ENCODE data around the gene TXNDC12. TPM values are rescaled to one million over a fixed set of nuclear protein-coding genes. Genes with fewer than 3 reads are reported as not detected.
"Not testable (repeated sequence)": the region's sequence is repeated elsewhere in the genome, so short reads cannot be mapped to it uniquely, and the experiment has no call there.

The TXNDC12 gene
- total RNA-seq, 1 donor from 2014 or later, result 60.7 TPM

GRCh38 chr1:52033190-52034049 is 21.6 kb downstream of the TXNDC12 start, which contains the start of gene KTI12:
KTI12 (minus strand) TSS chr1:52033810; CDS start chr1:52033761, 49 bp downstream.
- peaks cover 35% of the 10 kb centered on the region for H3K4me1 Mint-ChIP-seq
- peak; percentile 65 for DNase-seq (ENCODE audit: low read depth, low spot score)
- no peaks in the 10 kb centered on the region for H3K27me3 Mint-ChIP-seq (ENCODE audit: low read depth)
- H3K27ac Mint-ChIP-seq (ENCODE audit: unreplicated experiment), result peak within 1 kb of the TSS; percentile 94
- TF ChIP-seq, protein P1, sequence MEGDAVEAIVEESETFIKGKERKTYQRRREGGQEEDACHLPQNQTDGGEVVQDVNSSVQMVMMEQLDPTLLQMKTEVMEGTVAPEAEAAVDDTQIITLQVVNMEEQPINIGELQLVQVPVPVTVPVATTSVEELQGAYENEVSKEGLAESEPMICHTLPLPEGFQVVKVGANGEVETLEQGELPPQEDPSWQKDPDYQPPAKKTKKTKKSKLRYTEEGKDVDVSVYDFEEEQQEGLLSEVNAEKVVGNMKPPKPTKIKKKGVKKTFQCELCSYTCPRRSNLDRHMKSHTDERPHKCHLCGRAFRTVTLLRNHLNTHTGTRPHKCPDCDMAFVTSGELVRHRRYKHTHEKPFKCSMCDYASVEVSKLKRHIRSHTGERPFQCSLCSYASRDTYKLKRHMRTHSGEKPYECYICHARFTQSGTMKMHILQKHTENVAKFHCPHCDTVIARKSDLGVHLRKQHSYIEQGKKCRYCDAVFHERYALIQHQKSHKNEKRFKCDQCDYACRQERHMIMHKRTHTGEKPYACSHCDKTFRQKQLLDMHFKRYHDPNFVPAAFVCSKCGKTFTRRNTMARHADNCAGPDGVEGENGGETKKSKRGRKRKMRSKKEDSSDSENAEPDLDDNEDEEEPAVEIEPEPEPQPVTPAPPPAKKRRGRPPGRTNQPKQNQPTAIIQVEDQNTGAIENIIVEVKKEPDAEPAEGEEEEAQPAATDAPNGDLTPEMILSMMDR (conservative IDR thresholded peaks at IDR 0.05), result no peak
- H3K9me3 Mint-ChIP-seq, result no peaks in the 10 kb centered on the region
- H3K4me3 Mint-ChIP-seq, result peak within 1 kb of the TSS; percentile 92
- peaks cover 3% of the 10 kb centered on the region for H3K36me3 Mint-ChIP-seq (ENCODE audit: low read depth)

DNA sequence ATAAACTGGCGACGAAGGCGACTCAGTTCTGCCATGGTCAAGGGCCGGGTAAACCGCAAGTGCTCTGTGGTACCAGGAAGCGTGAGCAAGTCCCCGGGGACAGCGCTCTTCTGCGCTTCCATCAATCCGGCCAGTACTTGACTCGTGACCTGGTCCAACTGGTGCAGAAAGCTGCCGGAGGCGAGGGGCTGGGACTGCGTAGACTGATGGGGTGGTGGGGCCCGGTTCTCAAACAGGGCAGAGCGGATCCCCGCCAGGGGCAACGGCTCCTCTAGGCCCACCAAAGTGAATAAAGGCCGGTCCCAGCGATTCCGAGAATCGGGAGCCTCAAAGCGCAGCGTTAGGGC is 22.2 kb downstream of the TXNDC12 start:
- Mint-ChIP-seq H3K4me1 (peaks cover 35% of the 10 kb centered on the region), H3K4me3 (peak overlapping the region; percentile 92), H3K36me3 (ENCODE audit: low read depth) (peaks cover 3% of the 10 kb centered on the region), H3K27me3 (ENCODE audit: low read depth) (no peaks in the 10 kb centered on the region), H3K9me3 (no peaks in the 10 kb centered on the region), H3K27ac (ENCODE audit: unreplicated experiment) (peak overlapping the region; percentile 94)
- TF ChIP-seq, protein P1 (conservative IDR thresholded peaks at IDR 0.05), result no peak
- DNase-seq (ENCODE audit: low read depth, low spot score), result peak; percentile 8

DNA sequence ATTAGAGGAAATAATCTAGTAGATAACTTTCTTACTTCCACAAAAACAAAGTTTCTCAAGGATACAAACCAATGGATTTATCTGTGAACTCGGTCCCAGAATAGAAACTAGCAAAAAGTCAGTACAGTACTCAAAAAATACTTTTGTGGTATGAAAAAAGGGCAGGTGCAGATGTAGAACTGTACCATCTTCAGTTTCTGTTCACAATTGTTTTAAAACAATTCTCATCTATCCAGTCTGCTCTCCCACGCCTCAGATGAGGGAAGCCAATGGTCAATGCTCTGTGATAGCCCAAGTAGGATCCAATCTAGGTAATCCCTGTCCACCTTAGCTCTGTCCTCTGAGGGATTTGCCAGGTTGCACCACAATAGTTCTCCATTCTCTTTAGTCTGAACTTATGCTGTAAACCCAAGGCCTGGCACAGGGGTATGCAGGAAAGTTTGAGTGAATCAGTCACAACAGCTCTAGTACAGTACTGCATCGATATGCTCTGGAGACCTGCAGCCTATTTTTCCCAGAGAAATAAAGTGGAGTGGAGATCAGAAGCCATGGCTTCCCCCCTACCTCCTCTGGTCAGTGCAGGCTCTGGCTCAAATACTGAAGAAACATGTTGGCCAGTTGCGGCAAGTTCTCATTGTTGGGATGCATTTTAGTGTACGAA is 22.7 kb downstream of the TXNDC12 start:
- Mint-ChIP-seq H3K27ac (ENCODE audit: unreplicated experiment) (peak overlapping the region; percentile 94), H3K4me1 (peaks cover 35% of the 10 kb centered on the region), H3K27me3 (ENCODE audit: low read depth) (no peaks in the 10 kb centered on the region), H3K36me3 (ENCODE audit: low read depth) (peaks cover 3% of the 10 kb centered on the region), H3K4me3 (peak overlapping the region; percentile 92), H3K9me3 (no peaks in the 10 kb centered on the region)
- DNase-seq (ENCODE audit: low read depth, low spot score), result no peak
- TF ChIP-seq, protein P1 (conservative IDR thresholded peaks at IDR 0.05), result no peak

DNA sequence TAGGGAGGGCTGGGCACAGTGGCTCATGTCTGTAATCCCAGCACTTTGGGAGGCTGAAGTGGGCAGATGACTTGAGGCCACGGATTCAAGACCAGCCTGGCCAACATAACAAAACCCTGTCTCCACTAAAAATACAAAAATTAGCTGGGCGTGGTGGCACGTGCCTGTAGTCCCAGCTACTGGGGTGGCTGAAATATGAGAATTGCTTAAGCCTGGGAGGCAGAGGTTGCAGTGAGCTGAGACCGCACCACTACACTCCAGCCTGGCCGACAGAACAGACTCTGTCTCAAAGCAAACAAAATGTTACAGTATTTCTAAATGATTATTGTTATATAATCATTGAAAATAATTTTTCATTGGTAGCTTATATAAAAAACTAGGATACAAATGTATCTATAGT is 26.2 kb downstream of the TXNDC12 start:
- peaks cover 30% of the 10 kb centered on the region for H3K4me1 Mint-ChIP-seq
- not testable (repeated sequence) for H3K4me3 Mint-ChIP-seq; H3K27me3 Mint-ChIP-seq (ENCODE audit: low read depth); H3K27ac Mint-ChIP-seq (ENCODE audit: unreplicated experiment); DNase-seq (ENCODE audit: low read depth, low spot score); H3K9me3 Mint-ChIP-seq; H3K36me3 Mint-ChIP-seq (ENCODE audit: low read depth)

DNA sequence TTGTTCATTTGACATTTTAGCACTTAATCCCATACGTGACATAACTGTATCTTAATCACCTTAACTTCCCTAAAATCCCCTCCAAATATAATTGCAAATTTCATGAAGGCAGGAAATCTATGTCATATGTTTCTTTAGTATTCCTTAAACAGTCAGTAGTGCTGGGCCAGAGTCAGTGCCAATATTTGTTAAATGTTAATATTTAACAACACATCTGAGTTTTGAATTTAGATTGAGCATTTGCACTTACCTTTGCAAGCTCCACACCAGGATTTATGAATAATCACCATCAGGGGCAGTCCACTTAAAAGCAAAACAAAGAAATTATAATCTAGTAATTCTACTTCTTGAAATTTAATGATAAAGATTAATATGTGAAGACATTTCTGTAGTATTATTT is 26.7 kb downstream of the TXNDC12 start:
- no peak for DNase-seq (ENCODE audit: low read depth, low spot score)
- peaks cover 8% of the 10 kb centered on the region for H3K36me3 Mint-ChIP-seq (ENCODE audit: low read depth)
- H3K27ac Mint-ChIP-seq (ENCODE audit: unreplicated experiment), result no peak overlapping the region
- no peaks in the 10 kb centered on the region for H3K27me3 Mint-ChIP-seq (ENCODE audit: low read depth)
- H3K9me3 Mint-ChIP-seq, result no peaks in the 10 kb centered on the region
- H3K4me1 Mint-ChIP-seq, result peaks cover 26% of the 10 kb centered on the region
- no peak overlapping the region for H3K4me3 Mint-ChIP-seq
- TF ChIP-seq, protein P1 (conservative IDR thresholded peaks at IDR 0.05), result no peak

DNA sequence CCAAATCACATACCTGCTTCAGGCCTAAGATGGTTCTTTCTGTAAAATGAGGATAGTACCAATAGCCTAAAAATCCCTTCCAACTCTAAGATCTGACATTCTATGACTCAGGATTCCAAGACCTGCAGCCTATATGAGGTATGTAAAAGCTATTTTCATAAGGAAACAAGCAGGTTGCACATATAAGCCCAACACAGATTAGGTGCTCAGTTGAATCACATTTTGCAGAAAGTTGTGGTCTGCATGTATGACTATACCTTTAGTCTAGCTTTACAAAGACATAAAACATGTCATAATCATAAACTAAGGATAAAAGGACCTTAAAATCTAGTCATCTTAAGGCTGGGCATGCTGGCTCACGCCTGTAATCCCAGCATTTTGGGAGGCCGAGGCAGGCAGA is 28.7 kb downstream of the TXNDC12 start:
- Mint-ChIP-seq H3K4me1 (peaks cover 10% of the 10 kb centered on the region), H3K4me3 (no peak overlapping the region), H3K9me3 (no peaks in the 10 kb centered on the region), H3K36me3 (ENCODE audit: low read depth) (peaks cover 5% of the 10 kb centered on the region), H3K27me3 (ENCODE audit: low read depth) (no peaks in the 10 kb centered on the region), H3K27ac (ENCODE audit: unreplicated experiment) (no peak overlapping the region)
- DNase-seq (ENCODE audit: low read depth, low spot score), result no peak
- TF ChIP-seq, protein P1 (conservative IDR thresholded peaks at IDR 0.05), result no peak

Measured in neural crest cell (in vitro differentiated cells).